OCI-LY7 (cell line): ENCODE results near the gene TMPRSS9.

Experiments
- EZH2phosphoT487 ChIP-seq: fragments of 200-600 bp; sonication (generic); IDR thresholded peaks from 2 replicates; pipeline ENCODE4 v1.6.1; 2018; ENCODE audit warnings: low read depth, borderline replicate concordance, mild to moderate bottlenecking, mixed run types, antibody characterized with exemption, low read length, moderate library complexity, mixed read lengths
- TF ChIP-seq, protein P1 (sequence below): fragments of 200-600 bp; sonication (generic); conservative IDR thresholded peaks from 2 replicates; pipeline ENCODE4 v1.5.1; 2014; ENCODE audit warnings: mild to moderate bottlenecking, antibody characterized with exemption, low read length, moderate library complexity, mixed read lengths

DNA sequence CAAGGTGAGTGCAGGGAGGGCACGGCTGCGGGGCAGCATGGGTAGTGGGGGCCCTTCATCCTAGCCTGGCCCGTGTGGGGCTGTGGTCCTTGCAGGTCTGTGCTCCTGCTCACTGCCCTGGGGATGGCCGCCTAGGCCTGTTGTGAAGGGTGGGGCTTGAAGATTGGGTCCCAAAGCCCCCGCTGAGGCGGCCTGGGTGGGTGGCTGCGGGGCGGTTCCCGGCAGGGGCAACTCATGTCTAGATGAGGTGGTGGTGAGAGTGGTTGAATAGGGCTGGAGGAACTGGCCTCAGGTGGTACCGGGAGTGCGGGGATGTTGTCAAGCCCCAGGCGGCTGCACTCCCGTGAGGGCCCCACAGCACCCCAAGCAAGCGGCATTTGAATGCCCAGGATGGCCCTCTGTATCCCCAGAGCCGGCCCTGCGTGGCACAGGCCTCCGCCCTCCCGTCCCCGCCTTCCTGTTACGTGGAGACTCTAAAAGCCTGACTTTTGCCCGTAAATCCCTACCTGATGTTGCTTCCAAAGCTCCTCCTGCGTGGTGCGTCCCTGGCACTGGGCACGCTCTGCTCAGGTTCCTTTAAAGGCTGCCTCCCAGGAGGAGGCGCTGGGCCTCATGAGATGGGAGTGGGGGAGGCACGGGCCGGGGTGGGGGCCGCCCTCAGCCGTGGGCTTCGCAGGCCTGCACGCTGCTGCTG, 16.6 kb upstream of the TMPRSS9 start:
- TF ChIP-seq, protein P1, sequence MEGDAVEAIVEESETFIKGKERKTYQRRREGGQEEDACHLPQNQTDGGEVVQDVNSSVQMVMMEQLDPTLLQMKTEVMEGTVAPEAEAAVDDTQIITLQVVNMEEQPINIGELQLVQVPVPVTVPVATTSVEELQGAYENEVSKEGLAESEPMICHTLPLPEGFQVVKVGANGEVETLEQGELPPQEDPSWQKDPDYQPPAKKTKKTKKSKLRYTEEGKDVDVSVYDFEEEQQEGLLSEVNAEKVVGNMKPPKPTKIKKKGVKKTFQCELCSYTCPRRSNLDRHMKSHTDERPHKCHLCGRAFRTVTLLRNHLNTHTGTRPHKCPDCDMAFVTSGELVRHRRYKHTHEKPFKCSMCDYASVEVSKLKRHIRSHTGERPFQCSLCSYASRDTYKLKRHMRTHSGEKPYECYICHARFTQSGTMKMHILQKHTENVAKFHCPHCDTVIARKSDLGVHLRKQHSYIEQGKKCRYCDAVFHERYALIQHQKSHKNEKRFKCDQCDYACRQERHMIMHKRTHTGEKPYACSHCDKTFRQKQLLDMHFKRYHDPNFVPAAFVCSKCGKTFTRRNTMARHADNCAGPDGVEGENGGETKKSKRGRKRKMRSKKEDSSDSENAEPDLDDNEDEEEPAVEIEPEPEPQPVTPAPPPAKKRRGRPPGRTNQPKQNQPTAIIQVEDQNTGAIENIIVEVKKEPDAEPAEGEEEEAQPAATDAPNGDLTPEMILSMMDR, result no peak
- no peak for TF ChIP-seq EZH2phosphoT487
